BJ (cell line): ENCODE results near the gene SNX19. TPM values are rescaled to one million over a fixed set of nuclear protein-coding genes. Genes with fewer than 3 reads are reported as not detected.

Source experiments
- CTCF ChIA-PET: fragments of 350-600 bp; formaldehyde crosslinking; extraction: SDS; loops from one replicate; lab custom pipeline; 2021; ENCODE audit warnings: antibody characterized with exemption, inconsistent platforms; lab: Yijun Ruan, JAX
- POLR2A ChIA-PET: fragments of 300-600 bp; sonication (Branson Sonifier 250); formaldehyde crosslinking; extraction: SDS; loops from one replicate; lab custom pipeline; 2021; ENCODE audit warnings: antibody characterized with exemption; lab: Charles Lee
- DNase-seq: peaks from one replicate; pipeline ENCODE4 v3.0.0-alpha.2; 2011; ENCODE audit warnings: low read depth
- H3K27me3 ChIP-seq: 2 replicates; pipeline ENCODE4 v1.6.0; 2011; ENCODE audit warnings: low read length; ENCODE audit not compliant: control insufficient read depth, insufficient read depth
- H3K36me3 ChIP-seq: 2 replicates; pipeline ENCODE4 v1.5.1; 2011; ENCODE audit warnings: low read length; ENCODE audit not compliant: control insufficient read depth, insufficient read depth
- H3K4me3 ChIP-seq: 2 replicates; pipeline ENCODE4 v1.5.1; 2011; ENCODE audit warnings: low read depth, mild to moderate bottlenecking, control low read depth, low read length
- CTCF ChIP-seq: IDR thresholded peaks from 2 replicates; pipeline ENCODE4 v1.5.1; 2011; ENCODE audit warnings: low read depth, mild to moderate bottlenecking, control low read depth, inconsistent platforms, low read length, moderate library complexity; ENCODE audit not compliant: insufficient read depth
- polyA plus RNA-seq: library from polyadenylated mRNA; depleted of rRNA; stranded (reverse); fragments of >200 nt; gene quantifications from 2 replicates; pipeline ENCODE4 v1.2.3, GENCODE V29; 2011

The SNX19 gene
- polyA plus RNA-seq, 1 experiment: 99.9 TPM

- Histone ChIP-seq H3K36me3 (peaks cover 8% of the 10 kb centered on the region), H3K27me3 (no peaks in the 10 kb centered on the region), H3K4me3 (no peak overlapping the region)
- ChIA-PET POLR2A (no interaction called here), CTCF (interaction anchor here (1.3 to 16.9 kb wide), 2 partner anchors 19 to 439 kb away, joined by 3 to 421 read pairs; partner anchors contain the start of gene ADAMTS8)
- no peak for DNase-seq
- TF ChIP-seq CTCF: no peak
Measured at GRCh38 chr11:130873761-130874160, 42.5 kb downstream of the SNX19 start.

GRCh38 chr11:130872981-130873380, 43.3 kb downstream of the SNX19 start:
- ChIA-PET POLR2A (no interaction called here), CTCF (interaction anchor here (1.0 to 16.9 kb wide), 4 partner anchors 11 to 439 kb away, joined by 3 to 421 read pairs (median 6); partner anchors contain the start of gene ADAMTS8)
- TF ChIP-seq CTCF: no peak
- no peak for DNase-seq
- Histone ChIP-seq H3K4me3 (no peak overlapping the region), H3K27me3 (no peaks in the 10 kb centered on the region), H3K36me3 (peaks cover 5% of the 10 kb centered on the region)

- no peak for TF ChIP-seq CTCF
- Histone ChIP-seq H3K27me3 (no peaks in the 10 kb centered on the region), H3K36me3 (peaks cover 5% of the 10 kb centered on the region), H3K4me3 (no peak overlapping the region)
- no peak for DNase-seq
- ChIA-PET POLR2A (no interaction called here), CTCF (interaction anchor here (1.0 to 16.9 kb wide), 5 partner anchors 10 to 438 kb away, joined by 3 to 421 read pairs (median 7); partner anchors contain the start of gene ADAMTS8)
Measured at GRCh38 chr11:130872513-130872912, 43.8 kb downstream of the SNX19 start.

GRCh38 chr11:130872102-130872501, 44.2 kb downstream of the SNX19 start:
- POLR2A ChIA-PET: no interaction called here
- TF ChIP-seq CTCF: no peak
- no peak overlapping the region for H3K4me3 ChIP-seq
- CTCF ChIA-PET: interaction anchor here (2.1 to 16.9 kb wide), 3 partner anchors 10 to 438 kb away, joined by 7 to 421 read pairs (median 27); partner anchors contain the start of gene ADAMTS8
- peaks cover 5% of the 10 kb centered on the region for H3K36me3 ChIP-seq
- H3K27me3 ChIP-seq: no peaks in the 10 kb centered on the region
- no peak for DNase-seq

GRCh38 chr11:130871616-130872015, 44.7 kb downstream of the SNX19 start:
- H3K36me3 ChIP-seq: peaks cover 3% of the 10 kb centered on the region; the same call in 1 of the 2 replicates
- no peak overlapping the region for H3K4me3 ChIP-seq
- H3K27me3 ChIP-seq: no peaks in the 10 kb centered on the region
- no peak for TF ChIP-seq CTCF
- CTCF ChIA-PET: interaction anchor here (2.1 to 16.9 kb wide), 3 partner anchors 9 to 437 kb away, joined by 7 to 421 read pairs (median 27); partner anchors contain the start of gene ADAMTS8
- DNase-seq: no peak
- POLR2A ChIA-PET: no interaction called here
